ENCODE results near the gene CDH4.

Gene CDH4

DNA sequence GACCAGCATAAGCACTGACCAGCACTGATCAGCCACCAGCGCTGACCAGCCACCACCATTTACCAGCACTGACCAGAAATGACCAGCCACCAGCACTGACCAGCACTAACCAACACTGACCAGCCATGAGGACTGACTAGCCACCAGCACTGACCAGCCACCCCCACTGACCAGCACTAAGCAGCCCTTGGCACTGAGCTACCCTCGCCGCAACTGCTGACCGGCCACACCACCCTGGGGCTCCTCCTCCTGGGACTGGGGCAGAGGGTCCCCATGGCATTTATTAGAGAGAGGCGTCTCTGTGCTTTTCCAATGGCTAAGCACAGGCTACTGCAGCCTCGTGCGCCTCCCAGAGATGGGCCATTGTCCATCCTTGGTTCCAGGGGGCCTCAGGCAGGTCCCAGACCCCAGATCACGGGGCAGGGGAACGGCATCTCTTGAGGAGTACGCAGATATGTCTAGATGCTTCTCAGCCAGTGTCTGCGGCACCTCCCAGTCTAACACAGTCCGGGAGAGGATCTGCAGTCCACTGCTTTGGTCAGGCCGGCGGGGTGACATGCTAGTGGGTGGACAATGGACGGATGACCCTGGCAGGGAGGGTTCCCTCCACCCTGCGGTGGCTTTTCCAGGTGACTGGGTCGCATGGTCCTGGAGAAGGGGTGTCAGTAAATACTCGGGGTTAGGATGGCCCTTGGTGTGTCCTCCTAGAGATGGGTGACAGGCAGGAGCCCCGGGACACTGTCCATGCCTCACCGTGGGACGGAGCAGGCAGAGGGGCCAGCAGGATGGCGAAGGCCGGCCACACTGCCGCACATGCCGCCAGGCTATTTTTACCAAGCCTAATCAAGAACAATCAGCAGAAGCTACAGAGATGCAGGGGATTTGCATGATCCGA is 645.6 kb downstream of the CDH4 start:
- Histone ChIP-seq H3K4me3 (ENCODE audit: low read depth in 1 of 2, low read length in 2 of 2) (no peak overlapping the region), H3K9me3 (ENCODE audit: control insufficient read depth in 1 of 2, low read length in 2 of 2) (no peaks in the 10 kb centered on the region), H3K27me3 (ENCODE audit: control insufficient read depth in 1 of 2, insufficient read depth in 2 of 2, low read length in 2 of 2) (peaks cover 9 to 12% of the 10 kb centered on the region in 2 donors), H3K36me3 (ENCODE audit: control insufficient read depth in 1 of 2, insufficient read depth in 2 of 2, low read length in 2 of 2) (no peaks in the 10 kb centered on the region), H3K4me1 (ENCODE audit: control insufficient read depth in 1 of 2, insufficient read depth in 2 of 2, low read length in 2 of 2) (no peaks in the 10 kb centered on the region), H3K27ac (ENCODE audit: low read depth, low read length) (no peak overlapping the region), H3K9ac (ENCODE audit: low read depth in 1 of 2, low read length in 2 of 2) (no peak overlapping the region)

DNA sequence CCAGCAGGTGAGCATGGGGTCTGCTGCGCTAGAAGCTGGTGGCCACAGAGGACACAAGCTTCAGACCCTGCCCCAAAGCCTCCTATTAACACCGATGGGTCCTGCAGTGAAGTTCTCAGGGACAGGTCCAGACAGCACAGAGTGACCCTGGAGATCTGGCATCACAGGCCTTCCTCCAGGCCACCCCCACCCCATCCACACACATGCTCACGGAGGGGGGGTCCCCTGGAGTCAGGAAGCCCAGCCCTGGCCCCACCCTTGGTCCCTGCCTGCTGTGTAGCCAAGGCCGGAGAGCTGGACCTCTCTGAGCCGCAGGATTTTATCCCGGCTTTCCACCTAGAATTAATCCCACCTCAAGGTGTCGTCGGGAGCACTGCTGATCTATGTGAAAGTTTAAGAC is 646.3 kb downstream of the CDH4 start:
- Histone ChIP-seq H3K36me3 (ENCODE audit: control insufficient read depth in 1 of 2, insufficient read depth in 2 of 2, low read length in 2 of 2) (no peaks in the 10 kb centered on the region), H3K27me3 (ENCODE audit: control insufficient read depth in 1 of 2, insufficient read depth in 2 of 2, low read length in 2 of 2) (peaks cover 9 to 12% of the 10 kb centered on the region in 2 donors), H3K9ac (ENCODE audit: low read depth in 1 of 2, low read length in 2 of 2) (no peak overlapping the region), H3K4me3 (ENCODE audit: low read depth in 1 of 2, low read length in 2 of 2) (no peak overlapping the region), H3K4me1 (ENCODE audit: control insufficient read depth in 1 of 2, insufficient read depth in 2 of 2, low read length in 2 of 2) (no peaks in the 10 kb centered on the region), H3K27ac (ENCODE audit: low read depth, low read length) (no peak overlapping the region), H3K9me3 (ENCODE audit: control insufficient read depth in 1 of 2, low read length in 2 of 2) (no peaks in the 10 kb centered on the region)

DNA sequence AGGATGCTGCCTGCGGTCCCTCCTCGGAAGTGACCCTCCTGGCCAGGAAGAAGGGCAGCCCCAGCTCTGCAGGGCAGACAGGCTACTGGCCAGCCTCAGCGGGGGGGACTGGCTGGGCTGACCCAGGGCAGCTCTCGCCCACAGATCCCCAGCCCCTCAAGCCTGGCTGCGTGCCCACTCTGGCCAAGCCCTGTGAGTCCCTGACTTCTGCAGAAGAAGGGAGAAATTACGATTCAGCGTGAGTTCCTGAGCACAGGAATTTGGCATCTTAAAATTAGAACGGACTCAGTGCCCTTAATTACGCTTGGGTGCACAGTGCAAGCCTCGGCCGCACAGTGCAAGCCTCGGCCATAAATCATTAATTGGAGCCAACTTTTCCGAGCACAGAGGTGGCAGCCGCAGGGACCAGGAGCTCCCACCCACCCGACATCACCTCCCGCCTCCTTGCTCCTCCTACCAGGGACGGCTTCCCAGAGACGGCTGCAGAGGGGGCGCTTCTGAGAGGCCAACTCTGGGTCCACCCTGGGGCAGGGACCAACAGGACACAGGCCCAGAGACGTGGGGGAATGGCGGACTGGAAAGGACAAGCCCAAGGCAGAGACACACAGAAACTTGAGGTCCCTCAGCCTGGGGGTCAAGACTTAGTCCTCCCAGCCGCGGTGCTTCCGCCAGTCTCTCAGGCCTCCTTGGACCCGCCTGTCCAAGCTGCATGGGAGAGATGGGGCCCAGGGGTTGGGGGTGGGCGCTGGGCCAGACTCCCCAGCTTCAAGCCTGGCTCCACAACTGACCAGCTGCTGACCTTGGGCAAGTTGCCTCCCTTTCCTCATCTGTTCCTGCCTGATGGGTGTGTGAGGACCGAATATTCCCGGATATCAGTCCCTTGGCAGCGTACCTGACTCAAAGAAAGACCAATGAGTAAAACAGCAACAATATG is 648.2 kb downstream of the CDH4 start:
- Histone ChIP-seq H3K9me3 (ENCODE audit: control insufficient read depth in 1 of 2, low read length in 2 of 2) (no peaks in the 10 kb centered on the region), H3K27ac (ENCODE audit: low read depth, low read length) (no peak overlapping the region), H3K9ac (ENCODE audit: low read depth in 1 of 2, low read length in 2 of 2) (no peak overlapping the region), H3K4me3 (ENCODE audit: low read depth in 1 of 2, low read length in 2 of 2) (no peak overlapping the region), H3K4me1 (ENCODE audit: control insufficient read depth in 1 of 2, insufficient read depth in 2 of 2, low read length in 2 of 2) (no peaks in the 10 kb centered on the region), H3K36me3 (ENCODE audit: control insufficient read depth in 1 of 2, insufficient read depth in 2 of 2, low read length in 2 of 2) (no peaks in the 10 kb centered on the region), H3K27me3 (ENCODE audit: control insufficient read depth in 1 of 2, insufficient read depth in 2 of 2, low read length in 2 of 2) (peaks cover 9 to 12% of the 10 kb centered on the region in 2 donors)

DNA sequence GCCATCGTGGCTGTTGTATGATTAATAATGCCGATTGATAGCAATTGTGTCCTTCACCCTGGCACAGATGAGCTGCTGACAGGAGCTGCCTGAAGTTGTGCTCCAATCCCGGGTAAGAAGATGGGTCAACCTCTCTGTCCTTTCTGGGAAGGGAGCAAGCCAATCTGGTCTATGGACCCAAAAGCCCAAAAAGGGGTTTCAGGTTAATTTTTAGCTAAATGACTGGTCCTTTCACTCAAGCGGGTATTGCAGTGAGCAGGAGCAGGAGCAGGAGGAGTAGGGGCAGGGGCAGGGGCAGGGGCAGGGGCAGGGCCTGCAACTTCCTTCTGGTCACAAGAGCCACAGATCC is 648.9 kb downstream of the CDH4 start:
- Histone ChIP-seq H3K4me1 (ENCODE audit: control insufficient read depth in 1 of 2, insufficient read depth in 2 of 2, low read length in 2 of 2) (no peaks in the 10 kb centered on the region), H3K36me3 (ENCODE audit: control insufficient read depth in 1 of 2, insufficient read depth in 2 of 2, low read length in 2 of 2) (no peaks in the 10 kb centered on the region), H3K9me3 (ENCODE audit: control insufficient read depth in 1 of 2, low read length in 2 of 2) (no peaks in the 10 kb centered on the region), H3K27ac (ENCODE audit: low read depth, low read length) (no peak overlapping the region), H3K27me3 (ENCODE audit: control insufficient read depth in 1 of 2, insufficient read depth in 2 of 2, low read length in 2 of 2) (peaks cover 9 to 12% of the 10 kb centered on the region in 2 donors), H3K9ac (ENCODE audit: low read depth in 1 of 2, low read length in 2 of 2) (no peak overlapping the region), H3K4me3 (ENCODE audit: low read depth in 1 of 2, low read length in 2 of 2) (no peak overlapping the region)

DNA sequence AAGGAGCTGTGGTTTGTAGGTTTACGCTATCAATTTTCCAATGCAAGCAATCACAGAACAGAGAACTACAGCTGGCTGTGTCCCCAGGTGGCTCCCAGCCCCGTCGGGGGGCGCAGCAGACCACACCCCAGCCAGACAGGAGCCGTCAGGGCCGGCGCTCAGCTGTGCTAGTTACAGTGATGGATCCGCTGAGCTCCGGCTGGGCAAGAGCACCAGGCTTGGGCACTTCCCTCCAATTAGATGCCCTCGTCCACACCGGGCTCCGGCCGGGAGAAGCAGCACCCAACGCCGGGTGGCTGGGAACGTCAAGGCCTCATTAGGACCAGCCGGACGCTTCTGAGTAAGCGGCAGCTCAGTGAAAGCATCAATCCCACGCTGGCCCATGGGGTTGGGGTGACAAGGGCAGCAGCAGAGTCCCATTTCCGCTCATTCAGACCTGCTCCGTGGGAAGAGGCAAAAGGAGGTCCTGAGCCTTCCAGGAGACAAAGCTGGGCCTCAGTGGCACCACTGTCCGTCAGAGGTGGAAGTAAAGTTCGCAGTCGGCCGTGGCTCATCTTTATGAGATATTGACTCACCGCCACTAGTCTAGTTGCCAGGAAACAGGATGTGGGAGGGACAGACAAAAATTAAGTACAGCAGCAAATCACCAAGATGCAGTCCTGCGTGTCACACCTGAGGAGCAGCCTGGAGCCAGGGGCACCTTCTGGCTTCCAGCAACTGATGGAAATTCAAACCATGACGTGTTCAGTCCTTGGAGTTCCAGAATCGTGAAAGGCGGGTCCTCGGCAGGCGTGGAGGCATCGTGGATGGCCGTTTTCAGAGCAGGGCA is 649.5 kb downstream of the CDH4 start:
- H3K36me3 ChIP-seq (ENCODE audit: control insufficient read depth in 1 of 2, insufficient read depth in 2 of 2, low read length in 2 of 2) = no peaks in the 10 kb centered on the region
- no peaks in the 10 kb centered on the region for H3K4me1 ChIP-seq (ENCODE audit: control insufficient read depth in 1 of 2, insufficient read depth in 2 of 2, low read length in 2 of 2)
- peaks cover 9 to 12% of the 10 kb centered on the region in 2 donors for H3K27me3 ChIP-seq (ENCODE audit: control insufficient read depth in 1 of 2, insufficient read depth in 2 of 2, low read length in 2 of 2)
- H3K9me3 ChIP-seq (ENCODE audit: control insufficient read depth in 1 of 2, low read length in 2 of 2) = no peaks in the 10 kb centered on the region
- no peak overlapping the region for H3K4me3 ChIP-seq (ENCODE audit: low read depth in 1 of 2, low read length in 2 of 2)
- H3K9ac ChIP-seq (ENCODE audit: low read depth in 1 of 2, low read length in 2 of 2) = no peak overlapping the region
- H3K27ac ChIP-seq (ENCODE audit: low read depth, low read length) = no peak overlapping the region

DNA sequence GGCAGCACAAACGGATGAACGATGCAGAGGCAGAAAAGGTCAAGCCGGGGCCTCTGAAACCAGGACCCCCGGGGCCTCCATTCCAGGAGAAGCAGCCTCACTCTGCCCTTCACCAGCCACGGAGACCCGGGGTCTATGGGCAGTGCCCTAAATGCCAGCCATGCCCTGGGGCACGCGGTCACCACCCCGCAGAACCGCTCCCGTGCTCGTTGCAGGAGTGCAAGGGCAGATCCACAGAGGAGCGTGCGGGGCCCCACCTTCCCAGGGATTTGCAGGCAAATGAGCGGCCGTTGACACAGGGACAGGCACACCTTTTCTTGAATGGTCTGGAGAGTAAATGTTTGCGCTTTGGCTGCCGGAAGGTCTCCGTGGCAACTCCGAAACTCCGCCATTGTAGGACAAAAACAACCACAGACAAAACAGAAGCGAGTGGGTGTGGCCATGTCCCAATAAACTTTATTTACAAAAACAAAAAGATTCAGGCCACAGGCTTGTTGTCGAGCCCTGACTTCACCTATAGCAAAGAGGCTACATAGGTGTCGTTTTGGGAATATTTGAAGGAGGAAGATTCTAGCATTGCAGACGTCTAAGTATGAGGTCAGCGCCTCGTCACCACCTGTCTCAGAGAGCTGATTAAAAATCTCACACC is 650.3 kb downstream of the CDH4 start:
- no peaks in the 10 kb centered on the region for H3K36me3 ChIP-seq (ENCODE audit: control insufficient read depth in 1 of 2, insufficient read depth in 2 of 2, low read length in 2 of 2)
- no peak overlapping the region for H3K9ac ChIP-seq (ENCODE audit: low read depth in 1 of 2, low read length in 2 of 2)
- H3K27ac ChIP-seq (ENCODE audit: low read depth, low read length) = no peak overlapping the region
- H3K4me1 ChIP-seq (ENCODE audit: control insufficient read depth in 1 of 2, insufficient read depth in 2 of 2, low read length in 2 of 2) = no peaks in the 10 kb centered on the region
- H3K4me3 ChIP-seq (ENCODE audit: low read depth in 1 of 2, low read length in 2 of 2) = no peak overlapping the region
- peaks cover 9 to 11% of the 10 kb centered on the region in 2 donors for H3K27me3 ChIP-seq (ENCODE audit: control insufficient read depth in 1 of 2, insufficient read depth in 2 of 2, low read length in 2 of 2)
- no peaks in the 10 kb centered on the region for H3K9me3 ChIP-seq (ENCODE audit: control insufficient read depth in 1 of 2, low read length in 2 of 2)

DNA sequence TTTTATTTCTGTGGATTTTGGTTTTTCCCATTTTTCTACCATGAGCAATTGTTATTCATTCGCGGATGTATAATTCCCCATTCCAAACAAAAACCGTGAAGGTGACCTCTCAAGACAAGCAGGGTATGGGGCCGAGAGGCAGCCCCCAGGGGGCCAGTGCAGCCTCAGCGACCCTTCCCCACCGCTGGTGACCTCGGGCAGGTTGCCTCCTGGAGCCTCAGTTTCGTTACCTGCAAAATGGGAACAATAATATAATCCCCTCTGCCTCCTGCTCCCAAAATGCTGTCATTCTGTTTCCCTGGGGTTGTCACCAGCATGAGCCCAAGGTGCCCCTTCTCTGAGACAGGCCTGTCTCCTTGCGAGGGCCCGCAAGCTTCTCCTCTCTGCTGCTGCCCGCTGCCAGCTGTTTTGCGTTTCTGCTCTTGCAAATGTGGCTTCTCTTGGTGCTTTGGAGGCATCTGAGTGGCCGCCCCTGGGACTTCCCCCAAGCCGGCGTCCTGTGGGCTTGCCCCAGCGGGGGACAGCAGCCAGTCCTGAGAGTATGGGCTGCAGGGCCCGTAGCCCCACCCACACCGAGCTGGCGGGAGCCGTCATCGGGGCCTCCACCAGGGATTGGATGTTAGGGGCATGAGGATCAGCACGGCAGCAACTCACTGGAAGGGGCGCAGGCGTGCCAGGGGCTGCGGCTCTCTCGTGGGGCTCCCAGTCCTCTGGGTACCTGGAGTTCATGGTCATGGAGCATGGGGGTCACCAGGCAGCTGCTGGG is 651.7 kb downstream of the CDH4 start:
- no peak overlapping the region for H3K27ac ChIP-seq (ENCODE audit: low read depth, low read length)
- H3K9me3 ChIP-seq (ENCODE audit: control insufficient read depth in 1 of 2, low read length in 2 of 2) = no peaks in the 10 kb centered on the region
- no peaks in the 10 kb centered on the region for H3K36me3 ChIP-seq (ENCODE audit: control insufficient read depth in 1 of 2, insufficient read depth in 2 of 2, low read length in 2 of 2)
- H3K27me3 ChIP-seq (ENCODE audit: control insufficient read depth in 1 of 2, insufficient read depth in 2 of 2, low read length in 2 of 2) = peaks cover 8 to 9% of the 10 kb centered on the region in 2 donors
- no peaks in the 10 kb centered on the region for H3K4me1 ChIP-seq (ENCODE audit: control insufficient read depth in 1 of 2, insufficient read depth in 2 of 2, low read length in 2 of 2)
- no peak overlapping the region for H3K9ac ChIP-seq (ENCODE audit: low read depth in 1 of 2, low read length in 2 of 2)
- H3K4me3 ChIP-seq (ENCODE audit: low read depth in 1 of 2, low read length in 2 of 2) = no peak overlapping the region

DNA sequence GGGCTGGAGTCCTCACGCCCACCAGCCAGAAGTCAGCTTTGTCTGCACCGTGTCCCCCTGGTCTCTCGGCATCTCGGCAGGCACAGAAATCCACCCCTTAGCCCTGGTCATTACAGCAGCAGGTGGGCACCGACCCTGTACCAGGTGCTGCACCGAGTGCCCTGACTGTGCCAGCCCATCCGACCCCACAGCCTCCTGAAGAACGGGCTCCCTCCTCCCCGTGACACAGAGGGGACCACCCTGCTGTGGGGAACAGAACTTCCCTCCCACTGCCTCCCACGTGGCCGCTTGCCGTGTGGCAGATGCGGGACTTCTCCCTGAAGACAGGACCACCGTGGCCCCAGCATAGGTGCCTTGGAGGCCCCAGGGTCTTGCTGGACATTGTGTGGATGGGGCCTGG is 652.4 kb downstream of the CDH4 start:
- no peak overlapping the region for H3K4me3 ChIP-seq (ENCODE audit: low read depth in 1 of 2, low read length in 2 of 2)
- H3K27me3 ChIP-seq (ENCODE audit: control insufficient read depth in 1 of 2, insufficient read depth in 2 of 2, low read length in 2 of 2) = peaks cover 8 to 9% of the 10 kb centered on the region in 2 donors
- no peak overlapping the region for H3K27ac ChIP-seq (ENCODE audit: low read depth, low read length)
- no peaks in the 10 kb centered on the region for H3K36me3 ChIP-seq (ENCODE audit: control insufficient read depth in 1 of 2, insufficient read depth in 2 of 2, low read length in 2 of 2)
- H3K4me1 ChIP-seq (ENCODE audit: control insufficient read depth in 1 of 2, insufficient read depth in 2 of 2, low read length in 2 of 2) = no peaks in the 10 kb centered on the region
- H3K9me3 ChIP-seq (ENCODE audit: control insufficient read depth in 1 of 2, low read length in 2 of 2) = no peaks in the 10 kb centered on the region
- no peak overlapping the region for H3K9ac ChIP-seq (ENCODE audit: low read depth in 1 of 2, low read length in 2 of 2)
